SK-N-DZ (cell line): Measurements from ENCODE around the gene PORCN.
"Not testable (repeated sequence)": the region's sequence is repeated elsewhere in the genome, so short reads cannot be mapped to it uniquely, and the experiment has no call there.

Source experiments
- DNase-seq: peaks from one replicate; pipeline ENCODE4 v3.0.0-alpha.2; 2015; ENCODE audit warnings: low spot score

Gene PORCN

DNA sequence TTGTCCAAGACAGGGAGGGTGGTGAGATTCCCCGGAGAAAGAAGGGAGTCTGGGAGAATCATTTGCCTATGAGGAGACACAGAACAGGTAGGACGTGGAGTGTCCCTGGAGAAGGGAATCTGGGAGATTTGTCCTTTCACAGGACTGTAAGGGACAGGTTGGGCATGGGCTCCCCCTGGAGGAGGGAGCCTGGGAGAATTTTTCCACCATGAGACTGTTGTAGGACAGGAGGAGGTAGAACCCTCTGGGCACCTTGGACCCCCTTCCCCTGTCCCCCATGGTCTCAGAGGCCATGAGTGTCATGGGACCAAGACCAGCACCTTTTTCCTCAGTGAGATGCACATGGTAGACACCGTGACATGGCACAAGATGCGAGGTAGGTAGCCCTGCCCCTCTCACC is 2.8 kb downstream of the PORCN start:
- no peak for DNase-seq

DNA sequence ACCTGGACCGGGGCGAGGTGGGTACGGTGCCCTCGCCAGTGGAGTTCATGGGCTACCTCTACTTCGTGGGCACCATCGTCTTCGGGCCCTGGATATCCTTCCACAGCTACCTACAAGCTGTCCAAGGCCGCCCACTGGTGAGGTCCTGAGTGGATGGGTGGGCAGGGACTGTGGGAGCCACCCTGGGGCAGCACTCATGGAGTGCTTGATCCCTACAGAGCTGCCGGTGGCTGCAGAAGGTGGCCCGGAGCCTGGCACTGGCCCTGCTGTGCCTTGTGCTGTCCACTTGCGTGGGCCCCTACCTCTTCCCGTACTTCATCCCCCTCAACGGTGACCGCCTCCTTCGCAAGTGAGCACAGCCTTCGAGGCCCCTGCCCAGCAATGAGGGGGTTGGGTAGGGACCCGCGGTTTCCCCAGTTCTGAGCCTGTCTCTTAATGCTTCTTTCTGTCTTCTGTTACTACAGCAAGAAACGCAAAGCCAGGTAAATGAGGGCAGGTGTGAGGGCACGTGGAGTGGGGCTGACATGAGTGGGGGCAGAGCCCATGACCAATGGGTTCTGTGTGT is 3.7 kb downstream of the PORCN start:
- DNase-seq: no peak

DNA sequence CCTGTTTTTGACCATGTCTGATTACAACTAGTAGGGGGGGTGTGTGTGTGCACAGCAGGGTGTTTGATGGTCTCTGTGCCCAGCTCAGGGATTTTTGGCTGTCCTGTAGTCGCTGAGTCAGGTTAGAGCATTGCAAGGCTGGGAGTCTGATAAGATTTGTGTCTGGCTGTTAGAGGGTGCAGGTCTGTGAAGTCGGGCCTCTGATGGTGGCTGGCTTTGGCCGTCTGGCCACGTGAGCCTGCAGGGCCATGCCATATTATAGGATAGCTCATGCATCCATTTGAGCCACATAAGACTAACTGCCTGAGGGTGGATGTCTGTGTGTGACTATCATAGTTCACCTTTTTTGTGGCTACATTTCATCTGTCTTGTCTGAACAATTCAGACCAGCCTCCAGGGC is 4.9 kb downstream of the PORCN start:
- no peak for DNase-seq

DNA sequence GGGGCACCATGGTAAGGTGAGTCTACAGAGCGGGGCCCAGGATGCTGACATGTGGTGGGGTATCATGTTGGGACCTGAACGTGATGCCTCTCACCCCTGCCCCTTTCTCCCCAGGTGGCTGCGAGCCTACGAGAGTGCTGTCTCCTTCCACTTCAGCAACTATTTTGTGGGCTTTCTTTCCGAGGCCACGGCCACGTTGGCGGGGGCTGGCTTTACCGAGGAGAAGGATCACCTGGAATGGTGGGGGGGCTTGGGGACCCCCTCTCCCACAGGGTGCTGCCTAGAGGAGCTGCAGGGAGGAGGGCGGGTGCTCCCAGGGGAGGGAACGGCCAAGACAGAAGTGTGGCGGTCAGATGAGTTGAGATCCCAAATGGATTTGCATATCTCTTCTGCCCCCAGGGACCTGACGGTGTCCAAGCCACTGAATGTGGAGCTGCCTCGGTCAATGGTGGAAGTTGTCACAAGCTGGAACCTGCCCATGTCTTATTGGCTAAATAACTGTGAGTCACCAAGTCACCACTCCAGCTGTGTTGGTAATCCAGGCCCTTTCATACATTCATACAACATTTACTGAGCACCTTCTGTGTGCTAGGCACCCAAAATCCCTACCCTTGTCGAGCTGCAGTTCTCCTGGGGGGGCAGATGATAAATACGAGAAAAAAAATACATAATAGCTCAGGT is 5.5 kb downstream of the PORCN start:
- no peak for DNase-seq

DNA sequence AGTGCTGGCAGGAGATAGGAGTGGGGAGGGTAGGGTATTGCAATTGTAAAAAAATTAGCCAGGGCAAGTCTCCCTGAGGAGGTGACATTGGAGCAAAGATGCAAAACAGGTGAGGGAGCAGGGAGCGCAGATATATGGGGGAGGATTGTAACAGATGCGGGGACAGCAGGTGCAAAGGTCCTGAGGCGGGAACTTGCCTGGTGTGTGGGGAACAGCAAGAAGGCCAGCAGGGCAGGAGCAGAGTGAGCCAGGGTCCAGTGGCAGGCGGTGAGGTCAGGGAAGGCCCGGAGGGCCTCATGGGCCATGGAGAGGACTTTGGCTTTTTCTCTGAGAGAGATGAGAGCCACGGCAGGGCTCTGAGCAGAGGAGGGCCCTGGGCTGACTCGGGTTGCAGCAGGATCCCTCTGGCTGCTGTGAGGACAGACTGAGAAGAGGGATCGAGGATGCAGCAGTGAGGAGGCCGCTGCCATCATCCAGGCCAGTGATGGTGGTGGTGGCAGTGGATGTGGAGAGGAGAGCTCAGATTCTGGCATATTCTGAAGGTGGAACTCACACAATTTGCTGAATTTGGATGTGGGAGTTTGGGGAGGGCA is 6.2 kb downstream of the PORCN start:
- DNase-seq: no peak

DNA sequence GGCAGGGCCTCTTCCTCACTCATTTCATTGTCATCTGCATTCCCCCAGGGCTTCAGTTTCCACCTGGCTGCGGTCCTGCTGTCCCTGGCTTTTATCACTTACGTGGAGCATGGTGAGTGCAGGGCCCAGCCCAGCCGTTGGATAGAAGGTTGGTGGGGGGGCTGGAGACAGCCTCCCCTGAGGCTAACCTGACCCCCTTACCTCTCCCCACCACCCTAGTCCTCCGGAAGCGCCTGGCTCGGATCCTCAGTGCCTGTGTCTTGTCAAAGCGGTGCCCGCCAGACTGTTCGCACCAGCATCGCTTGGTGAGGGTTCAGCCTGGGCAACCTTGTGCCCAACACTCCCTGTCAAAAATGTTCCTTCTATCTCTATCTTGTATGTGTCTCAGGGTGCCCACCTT is 7.0 kb downstream of the PORCN start:
- no peak for DNase-seq

DNA sequence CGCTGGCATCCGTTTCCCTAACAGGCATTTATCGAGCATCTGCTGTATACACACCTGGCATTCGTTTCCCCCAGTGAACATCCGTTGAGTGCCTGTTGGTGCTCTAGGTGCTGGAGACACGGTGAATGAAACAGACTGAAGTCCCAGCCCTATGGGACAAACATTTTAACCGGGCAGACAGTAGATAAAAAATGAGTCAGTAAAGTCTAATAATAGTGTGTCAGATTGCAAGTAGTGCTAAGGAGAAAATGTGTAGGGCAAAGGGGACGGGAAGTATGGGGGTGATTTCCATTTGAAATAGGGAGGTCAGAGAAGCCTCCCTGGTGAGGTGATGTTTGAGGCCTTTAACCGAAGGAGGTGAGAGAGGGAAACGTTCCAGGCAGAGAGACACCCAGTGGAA is 7.5 kb downstream of the PORCN start:
- DNase-seq: no peak

DNA sequence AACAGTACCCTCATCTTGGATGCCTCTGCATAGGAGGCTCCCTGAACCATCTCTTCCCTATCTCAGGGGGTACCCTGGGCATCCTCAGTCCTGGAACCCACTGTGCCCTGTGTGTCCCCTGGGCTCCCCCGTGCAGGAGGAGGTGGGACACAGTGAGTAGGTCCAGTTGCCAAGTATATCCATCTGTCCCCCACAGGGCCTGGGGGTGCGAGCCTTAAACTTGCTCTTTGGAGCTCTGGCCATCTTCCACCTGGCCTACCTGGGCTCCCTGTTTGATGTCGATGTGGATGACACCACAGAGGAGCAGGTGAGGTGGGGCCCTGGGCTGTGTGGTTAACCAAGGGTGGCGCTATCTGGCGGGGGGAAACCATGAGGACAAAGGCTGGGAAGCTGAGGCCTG is 8.2 kb downstream of the PORCN start:
- DNase-seq: no peak

DNA sequence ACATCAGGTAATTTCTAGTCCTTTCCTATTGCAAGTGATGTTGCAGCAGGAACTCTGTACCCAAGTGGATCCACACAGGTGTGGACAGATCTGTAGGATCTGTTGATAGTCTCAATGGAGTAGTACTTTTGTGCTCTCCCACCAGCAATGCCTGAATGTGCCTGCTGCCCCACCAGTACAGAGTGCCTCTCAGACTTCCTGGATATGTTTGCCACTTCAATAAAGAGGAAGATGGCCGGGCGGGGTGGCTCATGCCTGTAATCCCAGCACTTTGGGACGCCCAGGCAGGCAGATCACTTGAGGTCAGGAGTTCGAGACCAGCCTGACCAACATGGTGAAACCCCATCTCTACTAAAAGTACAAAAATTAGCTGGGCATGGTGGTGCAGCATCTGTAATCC is 10.7 kb downstream of the PORCN start:
- not testable (repeated sequence) for DNase-seq

DNA sequence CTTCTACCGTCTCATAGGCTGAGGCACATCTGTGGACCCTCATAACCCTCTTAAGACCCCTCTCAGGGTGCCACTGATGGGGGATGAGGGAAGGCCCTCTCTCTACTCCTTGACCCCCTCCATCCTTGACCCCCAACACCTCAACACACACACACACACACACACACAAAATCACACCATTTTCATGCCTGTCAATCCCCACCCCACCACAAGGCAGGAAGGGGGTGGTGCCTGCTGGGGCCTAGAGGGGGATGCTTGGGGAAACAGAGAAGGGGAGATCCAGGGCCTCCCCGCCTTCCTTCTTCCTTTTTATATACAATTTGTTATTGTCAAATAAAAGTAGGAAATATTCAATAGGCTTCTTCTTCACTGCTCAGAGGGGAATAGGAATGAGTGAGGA is 11.7 kb downstream of the PORCN start:
- DNase-seq: no peak

DNA sequence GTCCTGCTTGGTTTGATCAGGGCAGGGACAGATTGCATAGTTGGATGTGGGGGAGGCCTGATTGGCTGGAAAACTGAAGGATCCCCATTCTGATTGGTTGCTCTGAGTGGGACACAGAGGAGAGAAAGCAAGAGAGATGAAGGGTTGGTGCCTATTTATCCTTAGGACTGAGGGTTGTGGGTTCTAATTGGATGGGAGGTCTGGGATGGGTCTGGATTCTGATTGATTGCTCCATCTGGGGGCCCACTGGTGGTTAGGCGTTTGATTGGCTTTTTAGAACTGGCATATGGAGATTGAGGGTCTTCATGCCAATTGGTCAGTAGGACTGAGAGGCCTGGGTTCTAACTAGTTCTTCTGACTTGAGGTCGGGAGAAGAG is 12.2 kb downstream of the PORCN start:
- peak; percentile 78 for DNase-seq

DNA sequence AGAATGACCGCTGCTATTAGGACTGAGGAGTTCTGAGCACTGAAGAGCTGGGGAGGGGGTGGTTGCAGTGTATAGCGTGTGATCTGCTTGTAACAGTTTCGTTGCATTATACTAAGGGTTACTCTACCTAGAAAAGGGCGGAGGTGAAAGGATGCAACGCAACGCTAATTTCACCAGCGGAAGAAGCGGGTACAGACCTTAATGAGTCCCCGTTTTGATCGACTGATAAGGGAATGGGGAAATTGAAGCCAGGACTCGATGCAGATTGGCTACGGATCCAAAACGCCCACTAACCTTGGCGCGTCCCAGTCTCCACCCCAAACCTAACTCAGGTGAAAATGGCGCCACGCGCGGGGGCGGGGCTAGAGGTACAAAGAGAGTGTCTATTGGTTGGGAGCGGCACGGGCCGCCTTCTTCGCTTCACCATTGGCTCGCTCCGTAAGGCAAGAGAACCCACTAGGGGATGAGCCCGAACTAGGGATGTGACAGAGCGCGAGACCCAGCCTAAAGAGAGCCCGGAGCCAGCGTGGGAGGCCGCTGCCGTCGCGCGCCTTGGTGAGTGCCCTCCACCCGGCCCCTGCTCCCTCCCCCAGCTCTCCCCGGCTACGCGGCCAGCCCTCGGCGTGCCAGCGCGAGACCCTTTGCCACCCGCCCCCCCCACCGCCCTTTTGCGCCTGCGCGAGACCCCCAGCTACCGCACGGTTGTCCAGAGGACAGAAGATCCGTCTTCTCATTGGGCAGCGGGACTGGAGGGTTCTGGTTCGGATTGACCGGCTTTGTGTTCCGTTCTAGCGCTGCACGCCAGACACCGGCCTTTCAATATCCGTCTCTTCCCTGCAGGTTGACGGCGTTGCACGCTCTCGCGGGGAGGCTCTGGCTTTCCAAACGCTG is 12.8 kb downstream of the PORCN start, which contains the start of gene EBP:
Gene EBP, plus strand, starts transcription at position 456 of the 891 bp plus-strand sequence. CDS start 1,964 bp downstream, outside the sequence.
- DNase-seq: peak; percentile 94

DNA sequence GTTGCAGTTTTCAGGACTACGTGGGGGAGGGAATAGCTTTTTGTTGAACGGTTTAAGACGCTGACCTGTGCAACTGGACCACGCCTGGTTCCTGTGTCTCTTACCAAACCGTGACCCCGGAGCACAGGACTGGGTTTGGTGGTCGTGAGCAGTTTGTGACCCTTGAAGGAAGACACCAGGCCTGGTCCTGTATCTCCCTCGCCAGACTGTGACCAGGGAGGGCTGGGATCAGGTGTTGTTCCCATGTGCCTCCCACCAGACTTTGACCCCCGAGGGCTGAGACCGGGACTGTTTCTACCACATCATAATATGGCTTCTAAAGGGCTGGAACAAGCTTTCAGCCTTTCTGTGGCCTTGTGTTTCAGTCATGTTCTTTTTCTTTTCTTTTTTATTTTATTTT is 13.5 kb downstream of the PORCN start:
- DNase-seq: no peak

DNA sequence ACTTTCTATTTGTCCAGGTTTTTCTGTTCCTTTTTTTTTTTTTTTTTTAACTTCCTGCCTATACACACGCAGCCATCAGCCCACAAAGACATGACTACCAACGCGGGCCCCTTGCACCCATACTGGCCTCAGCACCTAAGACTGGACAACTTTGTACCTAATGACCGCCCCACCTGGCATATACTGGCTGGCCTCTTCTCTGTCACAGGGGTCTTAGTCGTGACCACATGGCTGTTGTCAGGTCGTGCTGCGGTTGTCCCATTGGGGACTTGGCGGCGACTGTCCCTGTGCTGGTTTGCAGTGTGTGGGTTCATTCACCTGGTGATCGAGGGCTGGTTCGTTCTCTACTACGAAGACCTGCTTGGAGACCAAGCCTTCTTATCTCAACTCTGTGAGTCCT is 14.9 kb downstream of the PORCN start:
- DNase-seq: no peak

DNA sequence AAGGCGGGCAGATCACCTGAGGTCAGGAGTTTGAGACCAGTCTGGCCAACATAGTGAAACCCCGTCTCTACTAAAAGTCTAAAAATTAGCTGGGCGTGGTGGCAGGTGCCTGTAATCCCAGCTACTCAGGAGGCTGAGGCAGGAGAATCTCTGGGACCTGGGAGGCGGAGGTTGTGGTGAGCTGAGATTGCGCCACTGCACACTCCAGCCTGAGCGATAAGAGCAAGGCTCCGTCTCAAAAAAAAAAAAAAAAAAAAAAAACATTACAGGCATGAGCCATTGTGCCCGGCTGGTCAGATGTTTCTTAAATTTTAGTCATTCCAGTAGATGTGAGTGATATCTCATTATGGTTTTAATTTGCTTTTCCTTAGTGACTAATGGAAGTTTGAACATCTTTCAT is 17.1 kb downstream of the PORCN start:
- DNase-seq: not testable (repeated sequence)

DNA sequence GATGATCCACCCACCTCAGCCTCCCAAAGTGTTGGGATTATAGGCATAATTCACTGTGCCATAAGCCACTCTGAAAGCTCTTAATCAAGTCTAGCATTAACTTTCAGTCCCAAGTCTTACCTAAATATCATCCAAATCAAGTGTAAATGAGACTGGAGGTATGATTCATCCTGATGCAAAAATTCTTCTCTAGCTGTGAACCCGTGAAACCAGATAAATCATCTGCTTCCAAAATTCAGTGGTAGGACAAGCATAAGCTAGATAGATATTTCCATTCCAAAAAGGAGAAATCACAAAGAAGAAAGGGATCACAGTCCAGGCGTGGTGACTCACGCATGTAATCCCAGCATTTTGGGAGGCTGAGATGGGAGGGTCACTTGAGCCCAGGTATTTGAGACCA is 21.9 kb downstream of the PORCN start:
- DNase-seq: no peak

DNA sequence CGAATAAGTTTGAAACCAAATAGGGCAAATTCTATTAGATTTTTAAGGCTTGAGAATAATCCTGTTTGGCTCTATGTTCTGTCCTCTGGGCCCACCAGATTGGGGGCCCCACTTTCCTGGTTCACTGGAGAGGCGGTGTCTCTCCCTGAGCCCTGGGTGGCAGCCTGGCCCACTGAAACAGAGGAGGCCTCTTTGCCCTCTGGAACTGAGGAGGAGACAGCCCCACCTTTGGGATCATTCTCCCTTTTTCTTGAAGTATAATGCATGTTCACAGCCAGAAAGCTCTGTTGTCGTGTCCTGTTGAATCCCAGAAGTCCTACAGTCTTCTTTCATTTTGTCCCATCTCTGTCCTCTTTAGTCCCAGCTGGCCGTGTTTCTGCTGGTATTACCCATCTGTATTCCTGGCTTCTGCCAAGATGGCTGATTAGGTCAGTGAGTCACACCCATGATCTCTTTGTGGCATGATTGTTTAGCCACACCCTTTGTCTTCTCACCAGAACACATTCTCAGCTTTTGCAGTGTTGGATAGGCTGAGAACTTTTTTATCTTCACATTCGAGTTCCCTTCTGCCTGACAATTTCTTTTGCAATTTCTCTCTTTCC is 22.7 kb downstream of the PORCN start:
- DNase-seq: no peak

DNA sequence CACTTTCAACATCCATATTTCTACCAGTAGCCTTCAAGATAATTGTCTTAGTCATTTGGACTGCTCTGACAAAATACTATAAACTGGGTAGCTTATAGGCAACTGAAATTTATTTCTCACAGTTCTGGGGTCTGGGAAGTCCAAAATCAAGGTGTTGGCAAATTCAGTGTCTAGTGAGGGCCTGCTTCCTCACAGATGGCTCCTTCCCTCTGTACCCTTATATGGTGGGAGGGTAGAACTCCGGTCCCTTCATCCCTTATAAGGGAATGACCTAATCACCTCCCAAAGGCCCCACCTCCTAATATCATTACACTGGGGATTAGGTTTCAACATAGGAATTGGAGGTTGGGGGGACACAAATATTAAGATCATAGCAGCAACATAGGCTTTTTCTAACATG is 23.4 kb downstream of the PORCN start:
- DNase-seq: no peak

DNA sequence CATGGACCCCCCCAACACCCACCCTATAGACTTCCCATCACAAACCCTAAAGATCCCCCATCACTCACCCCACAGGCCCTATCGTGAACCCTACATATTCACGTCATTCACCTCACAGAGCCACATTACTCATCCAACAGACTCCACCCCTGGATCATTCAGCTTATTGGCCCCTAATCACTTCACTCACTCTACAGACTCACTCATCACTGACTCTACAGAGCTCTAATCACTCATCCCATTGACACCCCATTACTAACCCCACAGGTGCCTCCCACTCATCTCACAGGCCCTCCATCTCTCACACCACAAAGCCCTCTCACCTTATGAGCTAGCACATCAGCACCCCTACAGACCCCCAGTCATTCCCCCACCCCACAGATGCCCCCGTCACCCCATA is 24.4 kb downstream of the PORCN start:
- no peak for DNase-seq

DNA sequence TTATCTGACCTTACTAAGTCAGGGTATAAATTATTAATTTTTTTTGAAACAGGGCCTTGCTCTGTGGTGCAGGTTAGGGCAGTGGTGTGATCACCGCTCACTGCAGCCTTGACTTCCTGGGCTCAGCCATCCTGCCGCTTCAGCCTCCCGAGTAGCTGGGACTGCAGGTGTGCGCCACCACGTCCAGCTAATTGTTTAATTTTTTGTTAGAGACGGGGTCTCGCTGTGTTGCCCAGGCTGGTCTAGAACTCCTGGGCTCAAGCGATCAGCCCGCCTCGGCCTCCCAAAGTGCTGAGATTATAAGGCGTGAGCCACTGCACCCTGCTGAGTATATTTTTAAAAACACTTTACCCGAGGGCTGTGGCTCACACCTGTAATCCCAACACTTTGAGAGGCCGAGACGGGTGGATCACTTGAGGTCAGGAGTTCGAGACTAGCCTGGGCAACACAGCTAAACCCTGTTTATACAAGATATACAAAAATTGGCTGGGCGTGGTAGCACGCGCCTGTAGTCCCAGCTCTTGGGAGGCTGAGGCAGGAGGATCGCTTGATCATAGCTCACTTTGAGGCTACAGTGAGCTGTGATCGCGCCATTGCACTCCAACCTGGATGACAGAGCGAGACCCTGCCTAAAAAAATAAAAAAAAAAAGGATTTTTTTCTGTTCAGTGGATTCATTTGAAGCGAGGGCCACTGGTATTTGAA is 30.0 kb downstream of the PORCN start:
- DNase-seq: no peak

DNA sequence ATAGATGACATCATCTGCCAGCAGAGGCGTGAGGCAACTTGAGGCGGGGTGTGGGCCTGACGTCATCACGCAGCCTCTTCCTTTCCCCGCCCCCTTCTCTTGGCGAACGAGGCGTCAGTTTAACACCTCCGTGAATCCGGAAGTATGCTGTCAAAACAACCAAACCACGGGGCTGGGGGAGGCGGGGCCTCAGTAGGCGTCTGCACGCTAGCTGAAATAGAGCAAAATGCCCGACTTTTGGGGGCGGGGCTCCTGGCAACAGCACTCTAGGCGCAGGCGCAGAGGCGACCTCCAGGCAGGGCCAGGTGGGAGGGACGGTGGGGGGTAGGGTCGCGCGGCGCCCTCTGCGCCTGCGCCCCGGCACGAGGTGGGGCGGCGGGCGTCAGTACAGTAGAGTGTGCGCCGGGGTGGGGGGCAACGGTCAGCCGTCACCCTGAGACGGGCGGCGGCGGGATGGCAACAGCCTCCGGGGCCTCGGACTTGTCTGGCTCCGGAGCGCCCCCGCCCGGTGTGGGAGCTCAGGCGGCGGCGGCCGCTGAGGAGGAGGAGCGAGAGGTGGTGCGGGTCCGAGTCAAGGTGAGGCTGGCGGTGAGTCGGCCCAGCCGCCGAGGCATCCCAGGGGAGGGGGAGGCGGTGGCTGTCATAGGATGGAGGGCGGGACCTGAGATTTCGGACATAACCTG is 30.7 kb downstream of the PORCN start, which contains the start of gene TBC1D25:
Gene TBC1D25, plus strand, starts transcription at position 370 of the 683 bp plus-strand sequence. Its CDS starts 84 bp downstream, at position 454.
- peak; percentile 94 for DNase-seq
